Panc1 (cell line): ENCODE data around the gene ZBP1. TPM values are rescaled to one million over a fixed set of nuclear protein-coding genes. Genes with fewer than 3 reads are reported as not detected.

Source experiments
- ATAC-seq: fragments of 200-7000 bp; cut with Tn5 transposase; 2 replicates; pipeline ENCODE4 v1.9.1; 2020; ENCODE audit warnings: mild to moderate bottlenecking, moderate library complexity
- BruUV-seq: library from RNA; stranded (reverse); fragments of 400-500 nt; replicated peaks from 2 replicates; lab custom pipeline; 2021; lab: Mats Ljungman, UMichigan
- CTCF ChIA-PET: fragments of 300-600 bp; sonication (Branson Sonifier 250); formaldehyde crosslinking; loops from one replicate; lab custom pipeline; 2022; ENCODE audit warnings: antibody characterized with exemption; lab: Charles Lee
- POLR2A ChIA-PET: fragments of 300-600 bp; sonication (Branson Sonifier 250); formaldehyde crosslinking; loops from one replicate; lab custom pipeline; 2022; ENCODE audit warnings: antibody characterized with exemption; lab: Charles Lee
- DNase-seq: peaks from one replicate; pipeline ENCODE4 v3.0.0-alpha.2; 2010; ENCODE audit warnings: low read depth, low spot score
- H3K27ac ChIP-seq: 2 replicates; pipeline ENCODE4 v1.5.1; 2011; ENCODE audit warnings: mild to moderate bottlenecking, low read length, inconsistent platforms
- H3K27me3 ChIP-seq: fragments of 200-500 bp; sonication (Bioruptor generic); 2 replicates; pipeline ENCODE4 v1.6.0; 2014; ENCODE audit warnings: low read length, inconsistent platforms; ENCODE audit not compliant: control insufficient read depth, insufficient read depth
- H3K36me3 ChIP-seq: fragments of 200-500 bp; sonication (Bioruptor generic); 2 replicates; pipeline ENCODE4 v1.5.1; 2014; ENCODE audit warnings: inconsistent platforms, mild to moderate bottlenecking, low read length, moderate library complexity; ENCODE audit not compliant: control insufficient read depth, insufficient read depth
- H3K4me1 ChIP-seq: 2 replicates; pipeline ENCODE4 v1.5.1; 2011; ENCODE audit warnings: inconsistent platforms, mild to moderate bottlenecking, low read length, moderate library complexity; ENCODE audit not compliant: control insufficient read depth, insufficient read depth
- H3K4me3 ChIP-seq, 2 experiments: 2 replicates each; pipeline ENCODE4 v1.5.1; 2011 to 2012; ENCODE audit warnings: low read depth in 2 of 2, low read length in 2 of 2, mild to moderate bottlenecking in 2 of 2, inconsistent platforms in 1 of 2, moderate library complexity in 1 of 2
- H3K9me3 ChIP-seq: fragments of 200-500 bp; sonication (Bioruptor generic); 2 replicates; pipeline ENCODE4 v1.5.1; 2014; ENCODE audit warnings: low read depth, mild to moderate bottlenecking, inconsistent platforms, low read length, moderate library complexity; ENCODE audit not compliant: control insufficient read depth, insufficient read depth
- POLR2AphosphoS5 ChIP-seq: IDR thresholded peaks from 2 replicates; pipeline ENCODE4 v1.6.1; 2012; ENCODE audit warnings: mild to moderate bottlenecking, low read depth, low read length, moderate library complexity
- SIN3A ChIP-seq: IDR thresholded peaks from 2 replicates; pipeline ENCODE4 v1.6.1; 2012; ENCODE audit warnings: low read depth, mild to moderate bottlenecking, low read length, moderate library complexity, borderline replicate concordance; ENCODE audit not compliant: insufficient read depth
- TCF7L2 ChIP-seq: IDR thresholded peaks from 2 replicates; pipeline ENCODE4 v1.6.1; 2011; ENCODE audit warnings: mild to moderate bottlenecking, low read depth, low read length, inconsistent platforms
- in situ Hi-C: cut with HindIII; loops from 2 replicates; pipeline ENCODE4 v1.10.0; 2016; ENCODE audit warnings: low sequenced_read_pairs, low pct_unique_long_range_greater_than_20kb
- intact Hi-C: fragments of 100-400 bp; cut with micrococcal nuclease; formaldehyde crosslinking; loops from one replicate; pipeline ENCODE4 v1.10.0; 2022; ENCODE audit not compliant: unreplicated experiment
- total RNA-seq: library from RNA; stranded (reverse); gene quantifications from one replicate; pipeline ENCODE4 v1.2.1, GENCODE V29; 2021; ENCODE audit not compliant: unreplicated experiment
- TF ChIP-seq, protein P1 (sequence below), 2 experiments: IDR thresholded peaks; 2 replicates each; pipeline ENCODE4 v1.6.1; 2011 to 2012; ENCODE audit warnings: low read depth in 2 of 2, control low read depth in 1 of 2, low read length in 1 of 2, mild to moderate bottlenecking in 1 of 2, moderate library complexity in 1 of 2; ENCODE audit not compliant: insufficient read depth in 1 of 2
- TF ChIP-seq, protein P2 (sequence below): fragments of 450-650 bp; IDR thresholded peaks from 2 replicates; pipeline ENCODE4 v1.5.1; 2017; ENCODE audit warnings: mild to moderate bottlenecking

The ZBP1 gene
- total RNA-seq, 1 experiment from 2014 or later, result not detected

DNA sequence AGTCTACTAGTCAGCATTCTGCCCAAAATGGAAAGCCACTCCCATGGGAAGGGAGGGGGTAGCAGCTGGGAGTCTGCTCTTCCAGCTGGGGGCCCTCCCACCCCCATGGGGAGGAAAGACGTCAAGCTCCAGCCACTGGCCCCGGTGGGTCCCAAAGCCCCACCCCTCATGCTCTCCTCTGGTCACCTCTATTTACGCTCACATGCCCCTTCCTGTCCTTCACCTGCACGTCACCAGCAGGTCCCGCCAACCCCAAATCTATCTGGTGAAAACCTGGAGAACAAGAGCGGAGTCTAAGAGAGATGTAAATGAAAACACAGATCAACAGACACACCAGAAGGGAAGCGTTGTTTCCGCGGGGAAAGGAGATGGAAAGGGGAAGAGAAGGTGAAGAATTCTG, 30.0 kb upstream of the ZBP1 start:
- Histone ChIP-seq H3K27ac (no peak overlapping the region), H3K27me3 (no peaks in the 10 kb centered on the region), H3K4me1 (peaks cover 7% of the 10 kb centered on the region), H3K9me3 (no peaks in the 10 kb centered on the region), H3K36me3 (peaks cover 7% of the 10 kb centered on the region), H3K4me3 (no peak overlapping the region)
- no peak for DNase-seq
- BruUV-seq, result no TSS peak
- CTCF ChIA-PET, result no interaction called here
- TF ChIP-seq, protein P1, sequence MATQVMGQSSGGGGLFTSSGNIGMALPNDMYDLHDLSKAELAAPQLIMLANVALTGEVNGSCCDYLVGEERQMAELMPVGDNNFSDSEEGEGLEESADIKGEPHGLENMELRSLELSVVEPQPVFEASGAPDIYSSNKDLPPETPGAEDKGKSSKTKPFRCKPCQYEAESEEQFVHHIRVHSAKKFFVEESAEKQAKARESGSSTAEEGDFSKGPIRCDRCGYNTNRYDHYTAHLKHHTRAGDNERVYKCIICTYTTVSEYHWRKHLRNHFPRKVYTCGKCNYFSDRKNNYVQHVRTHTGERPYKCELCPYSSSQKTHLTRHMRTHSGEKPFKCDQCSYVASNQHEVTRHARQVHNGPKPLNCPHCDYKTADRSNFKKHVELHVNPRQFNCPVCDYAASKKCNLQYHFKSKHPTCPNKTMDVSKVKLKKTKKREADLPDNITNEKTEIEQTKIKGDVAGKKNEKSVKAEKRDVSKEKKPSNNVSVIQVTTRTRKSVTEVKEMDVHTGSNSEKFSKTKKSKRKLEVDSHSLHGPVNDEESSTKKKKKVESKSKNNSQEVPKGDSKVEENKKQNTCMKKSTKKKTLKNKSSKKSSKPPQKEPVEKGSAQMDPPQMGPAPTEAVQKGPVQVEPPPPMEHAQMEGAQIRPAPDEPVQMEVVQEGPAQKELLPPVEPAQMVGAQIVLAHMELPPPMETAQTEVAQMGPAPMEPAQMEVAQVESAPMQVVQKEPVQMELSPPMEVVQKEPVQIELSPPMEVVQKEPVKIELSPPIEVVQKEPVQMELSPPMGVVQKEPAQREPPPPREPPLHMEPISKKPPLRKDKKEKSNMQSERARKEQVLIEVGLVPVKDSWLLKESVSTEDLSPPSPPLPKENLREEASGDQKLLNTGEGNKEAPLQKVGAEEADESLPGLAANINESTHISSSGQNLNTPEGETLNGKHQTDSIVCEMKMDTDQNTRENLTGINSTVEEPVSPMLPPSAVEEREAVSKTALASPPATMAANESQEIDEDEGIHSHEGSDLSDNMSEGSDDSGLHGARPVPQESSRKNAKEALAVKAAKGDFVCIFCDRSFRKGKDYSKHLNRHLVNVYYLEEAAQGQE (IDR thresholded peaks at IDR 0.05; ENCODE audit: insufficient read depth in 1 of 2, low read depth in 2 of 2, low read length in 1 of 2), result no peak
- TF ChIP-seq, protein P2, sequence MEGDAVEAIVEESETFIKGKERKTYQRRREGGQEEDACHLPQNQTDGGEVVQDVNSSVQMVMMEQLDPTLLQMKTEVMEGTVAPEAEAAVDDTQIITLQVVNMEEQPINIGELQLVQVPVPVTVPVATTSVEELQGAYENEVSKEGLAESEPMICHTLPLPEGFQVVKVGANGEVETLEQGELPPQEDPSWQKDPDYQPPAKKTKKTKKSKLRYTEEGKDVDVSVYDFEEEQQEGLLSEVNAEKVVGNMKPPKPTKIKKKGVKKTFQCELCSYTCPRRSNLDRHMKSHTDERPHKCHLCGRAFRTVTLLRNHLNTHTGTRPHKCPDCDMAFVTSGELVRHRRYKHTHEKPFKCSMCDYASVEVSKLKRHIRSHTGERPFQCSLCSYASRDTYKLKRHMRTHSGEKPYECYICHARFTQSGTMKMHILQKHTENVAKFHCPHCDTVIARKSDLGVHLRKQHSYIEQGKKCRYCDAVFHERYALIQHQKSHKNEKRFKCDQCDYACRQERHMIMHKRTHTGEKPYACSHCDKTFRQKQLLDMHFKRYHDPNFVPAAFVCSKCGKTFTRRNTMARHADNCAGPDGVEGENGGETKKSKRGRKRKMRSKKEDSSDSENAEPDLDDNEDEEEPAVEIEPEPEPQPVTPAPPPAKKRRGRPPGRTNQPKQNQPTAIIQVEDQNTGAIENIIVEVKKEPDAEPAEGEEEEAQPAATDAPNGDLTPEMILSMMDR, result no peak
- TF ChIP-seq SIN3A (no peak), POLR2AphosphoS5 (no peak), TCF7L2 (no peak)
- ATAC-seq, result no peak
- in situ Hi-C loops, result no loop called here
- intact Hi-C loops, result no loop called here
- POLR2A ChIA-PET, result no interaction called here

DNA sequence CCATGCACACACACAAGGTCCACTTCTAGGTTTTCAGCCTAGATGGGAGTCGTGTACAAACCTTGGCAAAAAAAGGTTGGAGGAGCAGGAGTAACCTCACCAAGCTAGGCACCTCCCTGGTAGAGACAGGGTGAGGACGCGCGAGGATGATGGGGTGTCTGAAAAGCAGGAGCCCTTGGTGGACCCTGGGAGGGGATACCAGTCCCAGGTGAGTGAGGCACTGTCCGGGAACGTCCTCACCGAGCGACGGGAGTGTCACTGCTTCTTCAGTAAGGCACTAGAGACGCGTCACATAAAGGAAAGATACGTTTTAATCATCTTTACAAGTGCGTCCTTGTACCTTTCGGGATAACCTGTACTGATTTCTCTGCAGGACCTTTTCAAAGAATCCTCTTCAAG, 29.4 kb upstream of the ZBP1 start:
- intact Hi-C loops (no loop called here), in situ Hi-C loops (loop anchor here (25.0 kb wide), 1 partner anchor 538 kb away; no protein-coding TSS in a partner anchor)
- DNase-seq, result no peak
- BruUV-seq, result no TSS peak
- H3K36me3 ChIP-seq, result peaks cover 7% of the 10 kb centered on the region
- H3K4me3 ChIP-seq, result no peak overlapping the region
- POLR2A ChIA-PET, result no interaction called here
- H3K27ac ChIP-seq, result no peak overlapping the region
- no peak for ATAC-seq
- CTCF ChIA-PET, result no interaction called here
- H3K9me3 ChIP-seq, result no peaks in the 10 kb centered on the region
- H3K27me3 ChIP-seq, result no peaks in the 10 kb centered on the region
- peaks cover 3% of the 10 kb centered on the region for H3K4me1 ChIP-seq
- TF ChIP-seq TCF7L2 (no peak), POLR2AphosphoS5 (no peak), SIN3A (no peak)
- TF ChIP-seq, protein P1 (IDR thresholded peaks at IDR 0.05; ENCODE audit: insufficient read depth in 1 of 2, low read depth in 2 of 2, low read length in 1 of 2), result no peak
- TF ChIP-seq, protein P2, result no peak
